GM21381 (cell line): ENCODE data around the gene JAK2.
"Not testable (repeated sequence)": the region's sequence is repeated elsewhere in the genome, so short reads cannot be mapped to it uniquely, and the experiment has no call there.

ENCODE experiments used
- ATAC-seq: cut with Tn5 transposase; IDR thresholded peaks from one replicate; pipeline ENCODE4 v1.9.1; 2021; ENCODE audit warnings: mild to moderate bottlenecking, moderate library complexity; ENCODE audit not compliant: unreplicated experiment

Gene JAK2

DNA sequence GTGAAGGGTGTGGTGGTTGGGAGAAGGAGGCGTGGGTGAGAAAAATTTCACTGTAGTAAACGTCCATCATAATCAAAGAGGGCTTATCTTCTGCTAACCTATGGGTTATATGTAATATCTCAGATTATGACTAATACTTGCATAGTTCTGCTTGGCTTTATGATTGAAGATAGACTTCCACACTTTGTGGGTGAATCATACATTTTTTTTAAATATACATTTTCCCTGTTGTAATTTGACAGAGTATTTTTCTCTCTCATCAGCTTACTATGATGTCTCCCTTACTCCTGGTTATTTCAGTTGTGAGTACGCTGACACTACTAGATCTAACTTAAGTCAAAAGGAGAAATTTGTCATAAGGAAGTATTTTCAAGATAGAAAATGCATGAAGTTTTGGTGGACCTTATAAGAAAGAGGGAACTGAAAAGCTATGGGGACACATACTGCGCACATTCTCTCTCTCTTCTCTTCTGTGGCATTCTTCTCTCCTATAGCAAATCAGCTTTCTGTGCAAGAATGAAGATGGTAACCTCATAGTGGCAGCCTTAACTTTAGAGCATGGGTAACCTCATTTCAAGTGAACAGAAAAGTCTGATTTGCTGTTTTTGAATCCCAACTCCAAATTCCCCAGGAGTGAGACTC, 4.9 kb upstream of the JAK2 start:
- ATAC-seq, result no peak

DNA sequence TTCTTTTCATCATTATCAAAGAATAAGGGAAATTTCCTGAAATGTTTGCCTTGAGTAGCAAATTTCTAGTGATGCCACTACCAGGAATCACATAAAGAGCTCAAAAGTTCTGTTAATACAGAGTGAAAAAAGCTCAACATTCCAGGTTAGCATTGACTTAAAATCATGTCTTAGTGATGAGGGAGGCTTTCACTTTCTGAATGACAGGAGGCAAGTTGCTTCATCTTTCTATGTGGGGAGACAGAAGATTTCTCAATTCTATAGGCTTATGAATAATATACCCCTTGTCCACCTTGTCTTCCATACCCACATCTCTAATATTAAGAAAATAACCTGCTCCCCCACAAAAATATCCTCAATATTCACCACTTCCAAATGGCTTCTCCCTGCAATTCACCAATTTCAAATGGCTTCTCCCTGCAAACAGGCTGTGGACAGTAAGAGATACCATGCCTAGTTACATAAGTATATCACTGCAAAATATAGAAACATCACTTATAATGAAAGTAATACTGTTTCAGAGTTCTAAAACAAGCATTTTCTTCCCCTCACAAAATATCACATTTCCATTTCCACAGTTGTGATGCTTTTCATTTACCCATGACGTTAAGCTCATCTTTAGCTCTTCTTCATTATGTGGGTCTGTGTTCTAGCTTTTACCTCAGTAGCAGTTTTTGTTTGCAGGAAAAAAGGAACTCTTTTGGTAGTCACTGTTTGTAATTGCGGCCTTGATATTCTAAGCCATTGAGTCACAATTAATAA, 2.2 kb upstream of the JAK2 start:
- ATAC-seq, result no peak

DNA sequence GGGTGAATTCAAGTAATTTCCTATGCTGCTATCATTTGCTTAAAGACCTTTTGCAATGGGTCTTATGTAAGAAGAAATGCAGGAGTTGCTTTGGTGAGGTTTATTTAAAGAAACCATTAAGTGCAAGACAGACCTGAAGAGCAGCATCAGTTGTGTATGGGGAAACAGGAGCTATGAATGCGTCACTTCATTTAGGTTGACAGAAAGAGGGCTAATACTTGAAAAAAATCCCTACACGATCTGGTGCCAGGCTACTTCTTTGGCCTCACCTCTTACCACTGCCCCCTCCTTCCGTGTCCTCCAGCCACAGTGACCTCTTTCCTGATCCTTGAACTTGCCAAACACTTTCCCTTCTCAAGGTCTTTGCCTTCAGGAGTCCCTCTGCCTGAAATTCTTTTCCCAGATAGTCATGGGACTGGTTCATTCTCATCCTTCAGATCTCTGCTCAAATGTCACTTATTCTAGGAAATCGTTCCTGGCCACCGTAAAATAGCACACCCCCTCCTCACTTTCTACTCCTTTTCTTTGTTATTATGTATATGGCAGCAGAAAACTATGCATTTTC, 1.4 kb upstream of the JAK2 start:
- no peak for ATAC-seq

DNA sequence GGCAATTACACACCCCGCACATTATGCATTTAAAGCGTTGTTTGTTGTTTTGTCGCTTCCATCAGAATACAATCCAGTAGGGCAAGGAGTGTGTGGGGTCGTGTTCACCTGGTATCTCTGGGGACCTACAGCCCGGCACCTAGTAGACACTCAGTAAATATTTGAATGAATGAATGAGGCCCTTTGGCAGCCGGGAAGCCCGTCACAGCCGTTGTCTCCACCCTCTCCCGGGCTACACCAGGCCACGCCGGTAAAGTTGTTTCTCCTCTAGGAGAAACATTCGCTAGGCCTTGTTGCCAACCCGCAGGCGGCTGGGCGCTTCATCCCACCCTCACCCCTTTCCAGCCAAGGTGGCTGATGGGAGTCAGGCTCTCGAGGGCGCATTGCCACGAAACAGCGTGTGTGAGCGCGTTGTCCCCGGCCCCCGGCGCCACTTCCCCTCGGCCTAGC, 876 bp upstream of the JAK2 start:
- ATAC-seq, result no peak

DNA sequence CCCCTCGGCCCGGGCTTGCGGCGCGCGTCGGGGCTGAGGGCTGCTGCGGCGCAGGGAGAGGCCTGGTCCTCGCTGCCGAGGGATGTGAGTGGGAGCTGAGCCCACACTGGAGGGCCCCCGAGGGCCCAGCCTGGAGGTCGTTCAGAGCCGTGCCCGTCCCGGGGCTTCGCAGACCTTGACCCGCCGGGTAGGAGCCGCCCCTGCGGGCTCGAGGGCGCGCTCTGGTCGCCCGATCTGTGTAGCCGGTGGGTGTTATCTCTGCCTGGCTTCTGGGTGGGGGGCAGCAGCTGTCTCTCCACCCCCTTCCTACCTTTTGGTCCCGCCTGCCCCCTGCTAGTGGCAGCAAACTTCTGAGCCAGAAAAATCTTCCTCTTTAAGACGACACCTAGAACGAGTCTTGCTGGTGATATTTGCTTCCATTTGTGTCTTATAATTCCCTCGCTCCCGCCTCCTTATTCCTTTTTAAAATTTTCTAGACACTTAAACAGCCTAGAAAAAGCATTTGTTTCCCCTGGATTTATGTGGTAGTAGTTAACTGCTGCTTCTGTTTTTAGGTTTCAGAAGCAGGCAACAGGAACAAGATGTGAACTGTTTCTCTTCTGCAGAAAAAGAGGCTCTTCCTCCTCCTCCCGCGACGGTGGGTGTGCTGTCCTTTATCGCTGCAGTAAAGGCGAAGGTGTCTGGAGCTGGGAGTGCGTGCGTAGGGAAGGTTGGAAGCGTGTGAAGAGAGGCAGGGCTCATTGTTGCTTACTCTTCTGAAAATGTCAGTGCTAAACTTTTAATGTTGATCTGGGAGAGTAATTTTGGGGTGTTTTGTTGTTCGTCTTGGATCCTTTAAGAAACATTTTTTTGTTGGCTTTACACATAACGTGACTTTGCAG, 554 bp downstream of the JAK2 start:
- ATAC-seq, result peak; percentile 25

DNA sequence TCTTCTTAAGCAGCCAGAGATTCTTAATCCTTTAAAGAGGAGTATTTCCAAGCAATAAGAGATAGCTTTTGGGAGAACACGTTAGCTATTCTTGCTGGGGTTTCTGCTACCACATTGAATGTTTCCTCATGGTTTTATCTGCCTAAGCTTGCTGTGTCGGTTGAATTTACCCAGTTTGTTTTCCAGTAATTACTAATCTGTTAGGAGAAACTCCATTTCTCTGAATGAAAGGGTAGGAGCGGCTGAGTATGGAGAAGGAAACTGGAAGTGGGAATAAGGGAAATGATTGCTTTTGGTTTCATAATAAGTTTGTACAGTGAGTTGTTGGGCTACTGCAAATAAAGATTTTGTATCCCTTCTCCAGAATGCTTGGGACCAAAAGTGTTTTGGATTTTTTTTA, 1.2 kb downstream of the JAK2 start:
- ATAC-seq, result no peak

DNA sequence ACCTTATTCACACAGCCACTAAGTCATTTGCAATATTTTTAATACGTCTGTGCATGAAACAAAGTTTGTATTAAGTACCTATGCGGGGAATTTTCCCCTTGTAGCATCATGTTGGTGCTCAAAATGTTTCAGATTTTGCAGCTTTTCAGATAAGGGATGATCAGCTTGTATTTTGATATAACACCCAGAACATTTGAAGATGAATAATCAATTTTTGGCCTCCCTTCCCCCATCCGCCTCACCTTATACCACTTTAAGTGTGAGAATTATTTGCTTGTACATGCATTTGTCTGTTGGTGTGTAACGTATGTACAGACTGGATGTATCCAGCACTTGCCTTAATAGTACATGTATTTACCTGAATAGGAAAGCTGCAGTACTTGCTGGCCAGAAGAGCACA, 1.7 kb downstream of the JAK2 start:
- no peak for ATAC-seq

DNA sequence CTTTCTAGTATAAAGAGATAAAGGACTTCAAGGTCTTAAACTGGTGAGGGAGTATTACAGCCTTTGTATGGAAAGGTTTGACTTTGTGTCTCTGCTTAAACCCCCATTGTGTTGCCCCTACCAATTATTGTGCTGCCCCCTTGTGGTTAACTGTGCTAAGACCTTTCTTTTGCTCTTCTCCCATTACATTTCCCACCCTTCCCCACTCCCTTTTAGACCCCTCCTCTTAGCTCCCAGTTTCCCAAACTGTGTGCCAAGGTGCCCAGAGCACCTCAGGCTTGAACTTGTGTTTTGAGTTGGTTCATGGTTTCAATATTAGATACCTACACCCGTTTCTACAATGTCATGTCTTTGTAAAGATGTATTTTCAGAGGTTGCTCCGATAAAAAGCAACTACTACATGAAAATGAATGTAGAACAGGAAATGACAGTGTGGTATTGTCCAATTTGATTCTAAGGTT, 2.9 kb downstream of the JAK2 start:
- ATAC-seq, result no peak

DNA sequence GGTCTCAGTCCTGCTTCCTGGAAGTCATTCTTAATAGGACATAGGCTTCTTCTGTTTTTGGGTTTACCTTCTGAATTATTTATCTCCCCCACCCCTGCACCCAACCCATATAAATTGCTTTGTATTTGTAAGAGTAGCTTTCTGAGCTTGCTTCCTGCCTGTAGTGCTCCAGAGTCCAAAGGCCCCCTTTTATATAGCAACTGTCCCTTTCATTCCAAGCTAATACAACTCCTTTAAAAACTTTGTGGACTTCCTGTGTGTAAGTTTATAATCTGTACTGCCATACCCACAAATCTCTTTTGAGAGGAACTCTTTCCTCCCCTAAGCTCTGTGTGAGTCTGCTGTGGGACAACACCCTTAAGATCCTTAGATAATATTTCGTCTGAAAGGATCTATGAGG, 7.8 kb downstream of the JAK2 start:
- no peak for ATAC-seq

DNA sequence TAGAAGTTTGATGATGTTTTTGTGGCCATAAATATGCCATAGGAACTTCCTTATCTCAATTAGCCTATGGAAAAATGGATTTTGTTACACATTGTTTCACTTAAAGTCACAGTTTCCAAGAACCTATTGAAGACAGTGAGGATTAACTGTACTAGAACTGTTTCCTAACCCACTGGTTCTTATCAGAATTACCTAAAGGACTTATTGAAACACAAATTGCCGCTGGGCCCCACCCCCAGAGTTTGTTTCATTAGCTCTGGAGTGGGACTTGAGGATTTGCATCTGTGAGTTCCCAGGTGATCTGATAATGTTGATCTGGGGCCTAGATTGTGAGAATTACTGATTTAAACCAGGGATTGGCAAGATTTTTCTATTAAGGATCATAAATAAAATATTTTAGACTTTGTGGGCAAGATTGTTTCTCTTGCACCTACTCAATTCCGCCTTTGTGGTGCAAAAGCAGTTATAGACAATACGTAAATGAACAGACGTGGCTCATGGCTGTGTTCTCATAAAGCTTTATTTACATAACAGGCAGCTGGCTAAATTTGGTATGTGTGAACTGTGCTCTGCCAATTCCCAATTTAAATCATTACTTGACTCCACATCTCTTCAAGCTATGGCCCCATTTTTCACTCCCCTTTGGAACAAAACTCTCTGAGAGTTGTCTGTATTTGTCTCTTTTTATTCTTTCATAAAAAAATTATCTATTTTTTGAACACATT, 9.3 kb downstream of the JAK2 start:
- ATAC-seq, result no peak

DNA sequence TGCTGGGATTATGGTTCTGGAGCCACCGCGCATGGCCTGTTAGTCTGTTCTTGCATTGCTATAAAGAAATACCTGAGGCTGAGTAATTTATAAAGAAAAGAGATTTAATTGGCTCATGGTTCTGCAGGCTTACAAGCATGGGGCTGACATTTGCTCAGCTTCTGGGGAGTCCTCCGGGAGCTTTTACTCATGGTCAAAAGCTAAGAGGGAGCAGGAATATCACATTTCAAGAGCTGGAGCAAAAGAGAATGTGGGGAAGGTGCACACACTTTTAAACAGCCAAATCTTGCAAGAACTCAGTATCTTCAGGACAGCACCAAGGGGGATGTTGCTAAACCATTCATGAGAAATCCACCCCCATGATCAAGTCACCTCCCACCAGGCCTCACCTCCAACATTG, 12.1 kb downstream of the JAK2 start:
- no peak for ATAC-seq

DNA sequence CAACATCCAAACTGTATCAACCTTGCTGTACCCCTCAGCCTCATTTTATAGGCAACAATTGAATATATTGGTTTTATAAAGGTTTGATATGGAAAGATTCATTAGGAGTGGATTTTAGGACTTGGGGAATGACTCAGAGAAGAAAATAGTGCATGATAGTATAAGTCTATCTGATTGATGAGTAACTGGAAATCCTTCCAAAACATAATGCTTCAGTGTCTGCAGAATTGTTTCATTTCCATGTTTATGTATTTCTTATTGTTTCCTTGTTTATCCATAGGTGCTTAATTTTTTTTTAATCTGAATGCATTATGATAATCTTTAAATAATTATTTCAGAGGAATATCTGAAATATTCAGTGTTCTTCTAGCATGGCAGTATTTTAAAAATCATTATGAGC, 12.6 kb downstream of the JAK2 start:
- no peak for ATAC-seq

DNA sequence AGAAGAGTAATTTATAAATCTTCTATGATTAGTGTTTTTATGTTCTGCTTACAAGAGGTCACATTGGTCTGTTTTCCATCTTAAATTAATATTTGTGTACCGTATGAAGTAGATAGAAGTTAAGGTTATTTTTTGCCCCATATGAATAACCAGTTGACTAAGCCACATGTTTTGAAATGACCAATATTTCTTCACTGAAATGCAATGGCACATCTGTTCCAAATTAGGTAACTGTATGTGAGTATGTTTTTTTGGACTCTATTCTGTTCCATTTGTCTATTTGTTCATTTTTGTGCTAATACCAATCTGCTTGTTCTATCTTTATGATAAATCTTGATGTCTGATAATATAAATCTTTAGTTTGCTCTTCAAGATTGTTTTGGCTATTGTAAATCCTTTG, 17.7 kb downstream of the JAK2 start:
- ATAC-seq, result no peak

DNA sequence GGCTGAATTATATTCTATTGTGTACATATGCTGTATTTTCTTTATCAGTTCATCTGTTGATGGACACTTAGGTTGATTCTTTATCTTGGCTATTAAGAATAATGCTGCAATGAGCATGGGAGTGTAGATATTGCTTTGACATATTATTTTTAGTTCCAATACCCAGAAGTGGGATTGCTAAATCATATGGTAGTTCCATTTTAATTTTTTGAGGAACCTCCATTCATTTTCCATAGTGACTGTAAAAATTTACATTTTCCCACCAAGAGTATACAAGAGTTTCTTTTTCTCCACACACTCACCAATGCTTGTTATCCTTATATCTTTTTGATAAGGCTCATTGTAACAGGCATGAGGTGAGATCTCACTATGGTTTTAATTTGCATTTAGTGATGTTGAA, 19.4 kb downstream of the JAK2 start:
- ATAC-seq, result no peak

DNA sequence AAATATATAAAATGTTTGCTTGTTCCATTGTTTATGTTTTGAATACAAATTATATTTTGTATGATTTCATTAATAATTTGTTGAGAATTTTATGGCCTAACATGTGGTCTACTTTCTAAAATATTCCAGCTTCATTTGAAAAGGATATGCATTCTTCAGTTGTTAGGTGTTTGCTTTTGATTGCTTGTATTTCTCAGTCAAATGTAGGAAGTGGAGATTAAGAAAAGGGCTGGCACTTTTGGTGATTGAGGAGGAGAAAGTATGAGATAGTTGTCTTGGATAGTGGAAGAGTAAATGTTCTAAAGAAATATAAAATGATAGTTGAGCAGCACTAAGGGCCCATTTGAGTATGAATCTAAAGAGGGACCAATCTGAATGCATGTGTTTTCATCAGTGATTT, 23.1 kb downstream of the JAK2 start:
- ATAC-seq, result no peak

DNA sequence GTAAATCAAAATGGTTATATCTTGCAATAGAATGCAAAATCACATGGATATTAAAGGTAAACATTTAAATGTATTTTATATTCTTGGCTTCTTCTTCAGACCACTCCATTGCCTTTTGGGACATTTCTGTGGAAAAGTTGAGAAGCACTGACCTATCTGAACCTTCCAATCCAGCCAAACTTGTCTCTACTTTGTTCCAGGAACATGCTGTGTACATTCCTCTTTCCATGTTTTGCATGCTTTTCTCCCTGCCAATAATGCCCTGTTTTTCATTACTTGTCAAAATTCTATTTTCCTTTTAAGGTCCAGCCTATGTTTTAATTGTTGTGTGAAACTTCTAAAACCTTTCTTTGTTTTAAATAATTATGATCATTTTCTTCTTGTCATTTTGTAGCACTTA, 28.3 kb downstream of the JAK2 start:
- ATAC-seq, result no peak

DNA sequence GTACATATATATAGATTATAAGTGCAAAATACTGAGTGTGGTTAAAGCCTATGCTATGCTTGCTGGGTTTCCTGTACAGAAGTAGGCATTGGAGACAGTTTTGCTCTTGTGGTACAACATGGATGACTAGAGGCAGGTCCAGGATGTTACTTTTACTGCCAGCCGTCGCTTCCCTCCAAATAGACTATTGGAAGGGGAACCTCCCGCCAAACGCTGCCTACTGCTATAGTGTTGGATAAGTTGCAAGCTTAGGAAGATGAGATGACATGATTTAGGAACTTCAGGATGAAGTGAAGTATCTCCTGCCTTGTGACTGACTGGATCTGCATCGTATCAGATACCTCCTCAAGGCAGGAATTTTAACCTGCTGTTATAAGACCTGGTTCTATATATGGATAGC, 30.9 kb downstream of the JAK2 start:
- ATAC-seq, result no peak

DNA sequence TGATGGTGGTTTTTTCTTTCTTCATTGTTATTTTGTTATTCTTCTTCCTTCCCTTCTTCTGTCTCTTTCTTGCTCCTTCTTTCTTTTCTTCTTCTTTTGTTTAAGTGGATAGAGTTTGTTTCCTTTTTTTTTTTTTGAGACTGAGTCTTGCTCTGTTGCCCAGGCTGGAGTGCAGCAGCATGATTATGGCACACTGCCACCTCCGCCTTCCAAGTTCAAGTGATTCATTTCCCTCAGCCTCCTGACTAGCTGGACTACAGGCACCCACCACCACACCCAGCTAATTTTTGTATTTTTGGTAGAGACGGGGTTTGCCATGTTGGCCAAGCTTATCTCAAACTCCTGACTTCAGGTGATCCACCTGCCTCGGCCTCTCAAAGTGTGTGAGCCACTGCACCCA, 40.3 kb downstream of the JAK2 start:
- ATAC-seq, result no peak

DNA sequence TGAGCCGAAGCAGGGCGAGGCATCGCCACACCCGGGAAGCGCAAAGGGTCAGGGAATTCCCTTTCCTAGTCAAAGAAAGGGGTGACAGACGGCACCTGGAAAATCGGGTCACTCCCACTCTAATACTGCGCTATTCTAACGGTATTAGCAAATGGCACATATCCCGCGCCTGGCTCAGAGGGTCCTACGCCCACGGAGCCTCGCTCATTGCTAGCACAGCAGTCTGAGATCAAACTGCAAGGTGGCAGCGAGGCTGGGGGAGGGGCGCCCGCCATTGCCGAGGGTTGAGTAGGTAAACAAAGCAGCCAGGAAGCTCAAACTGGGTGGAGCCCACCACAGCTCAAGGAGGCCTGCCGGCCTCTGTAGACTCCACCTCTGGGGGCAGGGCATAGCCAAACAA, 46.9 kb downstream of the JAK2 start:
- not testable (repeated sequence) for ATAC-seq

DNA sequence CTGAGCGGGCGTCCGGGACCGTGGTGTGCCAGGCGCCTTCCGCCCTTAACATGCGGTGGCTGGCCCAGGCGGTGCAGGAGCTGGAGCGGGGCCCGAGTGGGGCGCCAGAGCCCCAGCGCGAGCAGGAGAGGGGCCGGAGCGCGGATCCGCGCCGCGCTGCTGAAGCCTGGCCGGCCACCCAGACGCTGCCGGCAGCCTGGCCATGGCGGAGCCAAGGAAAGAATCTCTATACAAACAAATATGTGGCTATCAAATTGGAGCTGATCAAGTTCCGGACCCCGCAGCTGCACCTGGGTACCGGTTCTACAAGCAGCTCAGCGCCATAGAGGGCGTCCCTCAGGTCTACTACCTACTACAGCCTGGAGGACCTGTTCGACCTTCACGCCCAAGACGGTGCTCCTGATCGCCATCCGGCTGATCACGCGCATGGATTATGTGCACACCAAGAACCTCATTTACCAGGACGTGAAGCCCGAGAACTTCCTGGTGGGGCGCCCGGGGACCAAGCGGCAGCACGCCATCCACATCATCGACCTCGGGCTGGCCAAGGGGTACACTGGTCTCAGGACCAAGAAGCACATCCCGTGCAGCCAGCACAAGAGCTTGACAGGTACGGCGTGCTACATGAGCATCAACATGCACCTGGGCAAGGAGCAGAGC, 55.8 kb downstream of the JAK2 start:
- no peak for ATAC-seq
